IMR-90 (cell line): ENCODE data around the gene CYP8B1.

Source experiments
- MAFK ChIP-seq: IDR thresholded peaks from 2 replicates; pipeline ENCODE4 v1.6.1; 2012; ENCODE audit warnings: low read depth, low read length, improper control_type of control experiment
- MAZ ChIP-seq: IDR thresholded peaks from 2 replicates; pipeline ENCODE4 v1.6.1; 2012; ENCODE audit warnings: low read depth, mild to moderate bottlenecking, low read length, improper control_type of control experiment, moderate library complexity, borderline replicate concordance
- TF ChIP-seq, protein P1 (sequence below): conservative IDR thresholded peaks from 2 replicates; pipeline ENCODE4 v1.5.1; 2012; ENCODE audit warnings: mild to moderate bottlenecking, low read depth, low read length, improper control_type of control experiment
- TF ChIP-seq, protein P2 (sequence below): fragments of 150-350 bp; IDR thresholded peaks from 2 replicates; pipeline ENCODE4 v1.6.1; 2016; ENCODE audit warnings: low read depth, mild to moderate bottlenecking, low read length, moderate library complexity, borderline replicate concordance
- TF ChIP-seq, protein P3 (sequence below): fragments of 150-350 bp; IDR thresholded peaks from 2 replicates; pipeline ENCODE4 v1.6.1; 2017; ENCODE audit warnings: mild to moderate bottlenecking, antibody characterized with exemption, low read length, low read depth

DNA sequence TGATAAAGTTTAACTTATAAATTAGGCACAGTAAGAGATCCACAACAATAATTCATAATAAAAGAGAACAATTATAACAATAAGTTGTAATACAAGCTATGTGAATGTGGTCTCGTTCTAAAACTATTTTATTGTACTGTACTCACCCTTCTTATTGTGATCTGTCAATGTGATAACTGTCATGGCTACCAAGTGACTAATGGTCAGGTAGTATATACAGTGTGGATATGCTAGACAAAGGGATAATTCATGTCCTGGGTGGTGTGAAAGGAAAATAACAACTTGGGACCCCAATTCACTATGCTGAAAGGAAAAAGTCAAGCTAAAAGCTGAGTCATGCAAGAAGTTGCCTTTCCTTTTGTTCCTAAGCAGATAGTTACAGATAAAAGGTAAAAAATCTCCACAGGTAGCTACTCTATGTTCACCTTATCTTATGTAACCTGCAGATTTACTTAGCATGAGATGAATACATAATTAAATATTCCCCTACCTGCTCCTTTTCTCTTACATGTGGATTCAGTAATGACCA, 10.7 kb upstream of the CYP8B1 start:
- TF ChIP-seq, protein P1, sequence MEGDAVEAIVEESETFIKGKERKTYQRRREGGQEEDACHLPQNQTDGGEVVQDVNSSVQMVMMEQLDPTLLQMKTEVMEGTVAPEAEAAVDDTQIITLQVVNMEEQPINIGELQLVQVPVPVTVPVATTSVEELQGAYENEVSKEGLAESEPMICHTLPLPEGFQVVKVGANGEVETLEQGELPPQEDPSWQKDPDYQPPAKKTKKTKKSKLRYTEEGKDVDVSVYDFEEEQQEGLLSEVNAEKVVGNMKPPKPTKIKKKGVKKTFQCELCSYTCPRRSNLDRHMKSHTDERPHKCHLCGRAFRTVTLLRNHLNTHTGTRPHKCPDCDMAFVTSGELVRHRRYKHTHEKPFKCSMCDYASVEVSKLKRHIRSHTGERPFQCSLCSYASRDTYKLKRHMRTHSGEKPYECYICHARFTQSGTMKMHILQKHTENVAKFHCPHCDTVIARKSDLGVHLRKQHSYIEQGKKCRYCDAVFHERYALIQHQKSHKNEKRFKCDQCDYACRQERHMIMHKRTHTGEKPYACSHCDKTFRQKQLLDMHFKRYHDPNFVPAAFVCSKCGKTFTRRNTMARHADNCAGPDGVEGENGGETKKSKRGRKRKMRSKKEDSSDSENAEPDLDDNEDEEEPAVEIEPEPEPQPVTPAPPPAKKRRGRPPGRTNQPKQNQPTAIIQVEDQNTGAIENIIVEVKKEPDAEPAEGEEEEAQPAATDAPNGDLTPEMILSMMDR, result no peak
- TF ChIP-seq, protein P2, sequence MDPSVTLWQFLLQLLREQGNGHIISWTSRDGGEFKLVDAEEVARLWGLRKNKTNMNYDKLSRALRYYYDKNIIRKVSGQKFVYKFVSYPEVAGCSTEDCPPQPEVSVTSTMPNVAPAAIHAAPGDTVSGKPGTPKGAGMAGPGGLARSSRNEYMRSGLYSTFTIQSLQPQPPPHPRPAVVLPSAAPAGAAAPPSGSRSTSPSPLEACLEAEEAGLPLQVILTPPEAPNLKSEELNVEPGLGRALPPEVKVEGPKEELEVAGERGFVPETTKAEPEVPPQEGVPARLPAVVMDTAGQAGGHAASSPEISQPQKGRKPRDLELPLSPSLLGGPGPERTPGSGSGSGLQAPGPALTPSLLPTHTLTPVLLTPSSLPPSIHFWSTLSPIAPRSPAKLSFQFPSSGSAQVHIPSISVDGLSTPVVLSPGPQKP, result no peak
- TF ChIP-seq MAFK (no peak), MAZ (no peak)
- TF ChIP-seq, protein P3, sequence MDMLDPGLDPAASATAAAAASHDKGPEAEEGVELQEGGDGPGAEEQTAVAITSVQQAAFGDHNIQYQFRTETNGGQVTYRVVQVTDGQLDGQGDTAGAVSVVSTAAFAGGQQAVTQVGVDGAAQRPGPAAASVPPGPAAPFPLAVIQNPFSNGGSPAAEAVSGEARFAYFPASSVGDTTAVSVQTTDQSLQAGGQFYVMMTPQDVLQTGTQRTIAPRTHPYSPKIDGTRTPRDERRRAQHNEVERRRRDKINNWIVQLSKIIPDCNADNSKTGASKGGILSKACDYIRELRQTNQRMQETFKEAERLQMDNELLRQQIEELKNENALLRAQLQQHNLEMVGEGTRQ, result no peak
